H1 (cell line): ENCODE measurements around the gene GSK3B. TPM values are rescaled to one million over a fixed set of nuclear protein-coding genes. Genes with fewer than 3 reads are reported as not detected.

Source experiments
- CTCF ChIA-PET: fragments of 300-600 bp; sonication (Branson Sonifier 250); formaldehyde crosslinking; loops from one replicate; lab custom pipeline; 2021; ENCODE audit not compliant: partially characterized antibody; lab: Charles Lee
- POLR2A ChIA-PET: fragments of 300-600 bp; sonication (Branson Sonifier 250); formaldehyde crosslinking; loops from one replicate; lab custom pipeline; 2021; ENCODE audit warnings: inconsistent platforms; ENCODE audit not compliant: partially characterized antibody; lab: Charles Lee
- DNase-seq, 2 experiments: peaks; one replicate each; pipeline versions ENCODE4 v3.0.0 to v3.0.0-alpha.2; 2010 to 2022; ENCODE audit warnings: low spot score in 2 of 2, low read depth in 1 of 2, mixed read lengths in 1 of 2
- FAIRE-seq: peaks from 2 replicates; lab custom pipeline; 2011; peaks lifted over from hg19 to GRCh38; lab: Jason Lieb, UNC
- H2AFZ ChIP-seq: 2 replicates; pipeline ENCODE4 v1.8.1; 2012; ENCODE audit warnings: low read length, inconsistent platforms
- H2AK5ac ChIP-seq: 2 replicates; pipeline ENCODE4 v1.6.1; 2013; ENCODE audit warnings: low read depth, low read length
- H2BK120ac ChIP-seq: replicated peaks from 2 replicates; pipeline ENCODE3; 2013; ENCODE audit warnings: low read depth, low read length, inconsistent platforms
- H2BK12ac ChIP-seq: 2 replicates; pipeline ENCODE4 v1.6.1; 2013; ENCODE audit warnings: low read depth, low read length
- H2BK15ac ChIP-seq: 2 replicates; pipeline ENCODE4 v1.6.1; 2013; ENCODE audit warnings: low read length
- H2BK20ac ChIP-seq: 2 replicates; pipeline ENCODE4 v1.6.1; 2013; ENCODE audit warnings: low read length
- H2BK5ac ChIP-seq: 2 replicates; pipeline ENCODE4 v1.6.1; 2013; ENCODE audit warnings: low read depth, low read length
- H3K14ac ChIP-seq: 2 replicates; pipeline ENCODE4 v1.6.1; 2013; ENCODE audit warnings: inconsistent platforms; ENCODE audit not compliant: insufficient read length
- H3K18ac ChIP-seq: 2 replicates; pipeline ENCODE4 v1.6.1; 2013; ENCODE audit warnings: low read length; ENCODE audit errors: extremely low read depth
- H3K23ac ChIP-seq: 2 replicates; pipeline ENCODE4 v1.6.1; 2013; ENCODE audit warnings: inconsistent platforms; ENCODE audit not compliant: insufficient read length
- H3K23me2 ChIP-seq: 2 replicates; pipeline ENCODE4 v1.6.1; 2013; ENCODE audit warnings: low read depth, low read length
- H3K27ac ChIP-seq: 2 replicates; pipeline ENCODE4 v1.6.1; 2011; ENCODE audit warnings: low read depth, low read length, inconsistent platforms
- H3K27me3 ChIP-seq, 4 experiments: replicated peaks in 1 of 4; 1 replicate in 1 of 4; 2 replicates in 3 of 4; pipeline versions ENCODE4 v1.6.1 to v1.8.1; 2011 to 2013; ENCODE audit warnings: low read length in 3 of 4, mild to moderate bottlenecking in 3 of 4, inconsistent platforms in 2 of 4, mixed read lengths in 2 of 4, moderate library complexity in 1 of 4; ENCODE audit not compliant: control insufficient read depth in 3 of 4, insufficient read depth in 3 of 4; ENCODE audit errors: extremely low read depth in 1 of 4
- H3K36me3 ChIP-seq, 4 experiments: 2 replicates each; pipeline versions ENCODE4 v1.6.1 to v1.8.1; 2011 to 2013; ENCODE audit warnings: mild to moderate bottlenecking in 4 of 4, low read length in 3 of 4, moderate library complexity in 2 of 4, control low read depth in 1 of 4, inconsistent platforms in 1 of 4; ENCODE audit not compliant: insufficient read depth in 4 of 4, control insufficient read depth in 2 of 4
- H3K4ac ChIP-seq: replicated peaks from 2 replicates; pipeline ENCODE3; 2013; ENCODE audit warnings: low read length, low read depth, mixed read lengths, inconsistent platforms; ENCODE audit not compliant: insufficient read length
- H3K4me1 ChIP-seq, 4 experiments: replicated peaks in 1 of 4; 1 replicate in 1 of 4; 2 replicates in 3 of 4; pipeline versions ENCODE4 v1.6.1 to v1.8.1; 2011 to 2013; ENCODE audit warnings: low read length in 3 of 4, inconsistent platforms in 2 of 4, mixed read lengths in 1 of 4; ENCODE audit not compliant: insufficient read depth in 4 of 4, control insufficient read depth in 3 of 4
- H3K4me2 ChIP-seq, 2 experiments: 2 replicates each; pipeline versions ENCODE4 v1.6.1 to v1.8.1; 2011 to 2013; ENCODE audit warnings: low read depth in 2 of 2, low read length in 2 of 2, control low read depth in 1 of 2, inconsistent platforms in 1 of 2, mild to moderate bottlenecking in 1 of 2; ENCODE audit not compliant: insufficient read depth in 1 of 2
- H3K4me3 ChIP-seq, 4 experiments: fragments of 200-600, 300-600 bp in 1 of 4; sonication (generic), shearing (Covaris generic), sonication (Bioruptor Twin) in 1 of 4; 2 replicates each; pipeline versions ENCODE4 v1.5.1 to v1.8.1; 2011 to 2016; ENCODE audit warnings: low read length in 4 of 4, low read depth in 3 of 4, control low read depth in 2 of 4, inconsistent platforms in 2 of 4, mild to moderate bottlenecking in 2 of 4, mixed read lengths in 1 of 4, moderate library complexity in 1 of 4; ENCODE audit not compliant: insufficient read depth in 2 of 4; ENCODE audit errors: extremely low read depth in 1 of 4
- H3K56ac ChIP-seq: replicated peaks from 2 replicates; pipeline ENCODE3; 2013; ENCODE audit warnings: low read depth, mild to moderate bottlenecking, mixed read lengths, low read length, inconsistent platforms; ENCODE audit not compliant: insufficient read length
- H3K79me1 ChIP-seq: 2 replicates; pipeline ENCODE4 v1.6.1; 2013; ENCODE audit warnings: low read depth, low read length, control low read depth
- H3K79me2 ChIP-seq, 2 experiments: 2 replicates each; pipeline versions ENCODE4 v1.6.1 to v1.8.1; 2012 to 2013; ENCODE audit warnings: low read length in 2 of 2, mild to moderate bottlenecking in 2 of 2, inconsistent platforms in 1 of 2; ENCODE audit not compliant: insufficient read depth in 2 of 2, control insufficient read depth in 1 of 2
- H3K9ac ChIP-seq, 4 experiments: replicated peaks in 1 of 4; 1 replicate in 1 of 4; 2 replicates in 3 of 4; pipeline versions ENCODE4 v1.6.1 to v1.8.1; 2011 to 2013; ENCODE audit warnings: low read depth in 3 of 4, low read length in 3 of 4, control low read depth in 2 of 4, mild to moderate bottlenecking in 2 of 4, moderate library complexity in 2 of 4, inconsistent platforms in 1 of 4; ENCODE audit errors: extremely low read depth in 1 of 4
- H3K9me3 ChIP-seq, 2 experiments: 2 replicates each; pipeline versions ENCODE4 v1.6.1 to v1.8.1; 2012 to 2013; ENCODE audit warnings: mild to moderate bottlenecking in 2 of 2, moderate library complexity in 2 of 2, control low read depth in 1 of 2, inconsistent platforms in 1 of 2, low read depth in 1 of 2, low read length in 1 of 2, mixed read lengths in 1 of 2; ENCODE audit not compliant: insufficient read depth in 2 of 2
- H4K20me1 ChIP-seq, 2 experiments: replicated peaks in 1 of 2; 2 replicates each; pipeline versions ENCODE3 to v1.8.1; 2011 to 2013; ENCODE audit warnings: inconsistent platforms in 2 of 2, low read length in 2 of 2, mild to moderate bottlenecking in 1 of 2; ENCODE audit not compliant: insufficient read depth in 2 of 2, control insufficient read depth in 1 of 2
- H4K5ac ChIP-seq: 2 replicates; pipeline ENCODE4 v1.6.1; 2013; ENCODE audit warnings: low read length, low read depth, mixed read lengths, inconsistent platforms; ENCODE audit not compliant: insufficient read length
- H4K8ac ChIP-seq: 2 replicates; pipeline ENCODE4 v1.8.0; 2013; ENCODE audit warnings: mild to moderate bottlenecking, moderate library complexity, low read length, inconsistent platforms; ENCODE audit not compliant: insufficient read depth; ENCODE audit errors: extremely low read depth
- H4K91ac ChIP-seq: replicated peaks from 2 replicates; pipeline ENCODE3; 2013; ENCODE audit warnings: low read length, mixed read lengths, inconsistent platforms; ENCODE audit not compliant: insufficient read length
- CHD1 ChIP-seq: IDR thresholded peaks from 2 replicates; pipeline ENCODE4 v1.6.1; 2012; ENCODE audit warnings: low read depth, low read length, improper control_type of control experiment
- NANOG ChIP-seq: IDR thresholded peaks from 2 replicates; pipeline ENCODE4 v1.6.1; 2011; ENCODE audit warnings: low read length, low read depth, mild to moderate bottlenecking, inconsistent platforms; ENCODE audit not compliant: insufficient read depth, poor library complexity, severe bottlenecking
- SUZ12 ChIP-seq: fragments of 200-600 bp; sonication (generic); IDR thresholded peaks from 2 replicates; pipeline ENCODE4 v1.6.1; 2012; ENCODE audit warnings: mild to moderate bottlenecking, inconsistent platforms, low read length, moderate library complexity, mixed read lengths
- WGBS, 2 experiments: shearing (Covaris generic) in 1 of 2; methylation state at CpG; one replicate each; pipeline versions ENCODE4 v1.1.6 to v1.1.7; 2013 to 2015; ENCODE audit warnings: low lambda C conversion rate in 2 of 2, mixed read lengths in 2 of 2, inconsistent platforms in 1 of 2, low coverage in 1 of 2, missing lambda C conversion rate in 1 of 2; ENCODE audit not compliant: insufficient replicate concordance in 2 of 2, insufficient coverage in 1 of 2, insufficient read length in 1 of 2; ENCODE audit errors: extremely low coverage in 1 of 2, missing lambda C conversion rate in 1 of 2; 5-methylcytosine and 5-hydroxymethylcytosine counted together
- polyA plus RNA-seq, 7 experiments: library from polyadenylated mRNA; depleted of rRNA in 3 of 7; stranded (reverse) in 5 of 7; unstranded in 2 of 7; fragments of >200 nt in 5 of 7; fragments of 200-250 nt in 2 of 7; gene quantifications; 1 replicate in 5 of 7; 2 replicates in 1 of 7; 4 replicates in 1 of 7; pipeline versions ENCODE4 v1.2.1 to v1.2.3, GENCODE V29; 2011 to 2013; ENCODE audit warnings: missing spikeins in 2 of 7, mixed read lengths in 2 of 7
- total RNA-seq: library from RNA; stranded (reverse); fragmentation: NEBNext Ultra II Directional; extraction: Animal tissue kit (Norgen Biotek cat#: 25700); gene quantifications from 2 replicates; pipeline ENCODE4 v1.2.1, GENCODE V29; 2021

The GSK3B gene
- total and polyA plus RNA-seq, 2 of the 8 experiments (the other 6 are each of a cell fraction or from before 2014, with no cell fraction given): 24.2 to 50.7 TPM

DNA sequence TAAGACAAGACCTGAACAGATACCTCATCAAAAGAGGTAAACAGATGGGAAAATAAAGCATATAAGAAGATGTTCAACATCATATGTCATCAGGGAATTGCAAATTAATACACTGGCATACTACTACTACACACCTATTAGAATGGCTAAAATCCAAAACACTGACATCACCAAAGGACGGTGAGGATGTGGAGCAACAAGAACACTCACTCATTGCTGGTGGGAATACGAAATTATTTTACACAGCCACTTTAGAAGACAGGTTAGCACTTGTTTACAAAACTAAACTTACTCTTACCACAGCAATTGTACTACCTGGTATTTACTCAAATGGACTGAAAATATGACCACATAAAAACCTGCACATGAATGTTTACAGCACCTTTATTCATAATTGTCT, 119.6 kb downstream of the GSK3B start:
- ChIA-PET CTCF (interaction anchor here (1.1 to 1.6 kb wide), 2 partner anchors 17 to 19 kb away, joined by 3 read pairs; no protein-coding TSS in a partner anchor), POLR2A (no interaction called here)
- H3K79me1 ChIP-seq: peaks cover 3% of the 10 kb centered on the region; the same call in 1 of the 2 replicates
- peaks cover 0 to 4% (median 0%) of the 10 kb centered on the region in 4 experiments; a peak in 2 of 8 replicates for H3K36me3 ChIP-seq
- no peak overlapping the region for H2AK5ac ChIP-seq
- no peak overlapping the region for H4K91ac ChIP-seq
- no peaks in the 10 kb centered on the region for H3K4me1 ChIP-seq
- no peak overlapping the region for H2BK120ac ChIP-seq
- no peak overlapping the region for H3K56ac ChIP-seq
- H2BK15ac ChIP-seq: no peak overlapping the region
- no peak overlapping the region for H2AFZ ChIP-seq
- no peak overlapping the region for H3K18ac ChIP-seq
- H2BK20ac ChIP-seq: no peak overlapping the region
- H3K27ac ChIP-seq: no peak overlapping the region
- H3K4me3 ChIP-seq: no peak overlapping the region
- H3K4me2 ChIP-seq: no peak overlapping the region
- no peak overlapping the region for H3K9ac ChIP-seq
- H4K8ac ChIP-seq: no peak overlapping the region
- H2BK5ac ChIP-seq: no peak overlapping the region
- H3K14ac ChIP-seq: no peak overlapping the region
- no peaks in the 10 kb centered on the region for H3K27me3 ChIP-seq
- TF ChIP-seq CHD1: no peak
- TF ChIP-seq SUZ12: no peak
- no peak for TF ChIP-seq NANOG
- H3K79me2 ChIP-seq: peaks cover 5 to 62% of the 10 kb centered on the region in 2 experiments; a peak in 3 of 4 replicates
- FAIRE-seq (no peak), DNase-seq (no peak)
- peaks cover 0 to 4% of the 10 kb centered on the region in 2 experiments for H4K20me1 ChIP-seq
- no peaks in the 10 kb centered on the region for H3K9me3 ChIP-seq
- no peak overlapping the region for H3K4ac ChIP-seq
- H2BK12ac ChIP-seq: no peak overlapping the region
- H3K23me2 ChIP-seq: no peaks in the 10 kb centered on the region
- no peak overlapping the region for H3K23ac ChIP-seq
- no peak overlapping the region for H4K5ac ChIP-seq
- WGBS, 2 experiments: 90% methylated on average over 2 of the region's 2 CpGs; no CpG with 5 or more reads in 1 of the 2 experiments
